ENCODE results near the gene AACS. TPM values are rescaled to one million over a fixed set of nuclear protein-coding genes. Genes with fewer than 3 reads are reported as not detected.
"Not testable (repeated sequence)": the region's sequence is repeated elsewhere in the genome, so short reads cannot be mapped to it uniquely, and the experiment has no call there.

AACS gene
- total RNA-seq, 1 donor from 2014 or later, result 34.6 TPM

- Mint-ChIP-seq H3K36me3 (peaks cover 27% of the 10 kb centered on the region), H3K4me3 (no peak overlapping the region), H3K27me3 (ENCODE audit: low read depth) (no peaks in the 10 kb centered on the region), H3K9me3 (no peaks in the 10 kb centered on the region), H3K27ac (no peak overlapping the region), H3K4me1 (no peaks in the 10 kb centered on the region)
- no peak for TF ChIP-seq CTCF (IDR thresholded peaks at IDR 0.05; ENCODE audit: unreplicated experiment)
- no peak for DNase-seq (ENCODE audit: low spot score in 2 of 2, unreplicated experiment in 2 of 2)
Observed at GRCh38 chr12:125100551-125101434, 35.6 kb downstream of the AACS start.

- no peaks in the 10 kb centered on the region for H3K4me1 Mint-ChIP-seq
- peaks cover 34% of the 10 kb centered on the region for H3K36me3 Mint-ChIP-seq
- H3K27ac Mint-ChIP-seq, result no peak overlapping the region
- H3K9me3 Mint-ChIP-seq, result no peaks in the 10 kb centered on the region
- no peaks in the 10 kb centered on the region for H3K27me3 Mint-ChIP-seq (ENCODE audit: low read depth)
- no peak for DNase-seq (ENCODE audit: low spot score in 2 of 2, unreplicated experiment in 2 of 2)
- no peak overlapping the region for H3K4me3 Mint-ChIP-seq
- no peak for TF ChIP-seq CTCF (IDR thresholded peaks at IDR 0.05; ENCODE audit: unreplicated experiment)
Observed at GRCh38 chr12:125104982-125105381, 39.7 kb downstream of the AACS start.

GRCh38 chr12:125105600-125105999 lies 40.4 kb downstream of the AACS start:
- Mint-ChIP-seq H3K9me3 (no peaks in the 10 kb centered on the region), H3K4me3 (no peak overlapping the region), H3K36me3 (peaks cover 35% of the 10 kb centered on the region), H3K27ac (no peak overlapping the region), H3K4me1 (peaks cover 4% of the 10 kb centered on the region), H3K27me3 (ENCODE audit: low read depth) (no peaks in the 10 kb centered on the region)
- no peak for DNase-seq (ENCODE audit: low spot score in 2 of 2, unreplicated experiment in 2 of 2)
- no peak for TF ChIP-seq CTCF (IDR thresholded peaks at IDR 0.05; ENCODE audit: unreplicated experiment)

GRCh38 chr12:125110641-125111360 lies 45.6 kb downstream of the AACS start:
- Mint-ChIP-seq H3K27me3 (ENCODE audit: low read depth) (no peaks in the 10 kb centered on the region), H3K4me1 (peaks cover 7% of the 10 kb centered on the region), H3K27ac (no peak overlapping the region), H3K36me3 (peaks cover 37% of the 10 kb centered on the region), H3K9me3 (no peaks in the 10 kb centered on the region), H3K4me3 (no peak overlapping the region)
- DNase-seq (ENCODE audit: low spot score in 2 of 2, unreplicated experiment in 2 of 2), result no peak
- no peak for TF ChIP-seq CTCF (IDR thresholded peaks at IDR 0.05; ENCODE audit: unreplicated experiment)

- DNase-seq (ENCODE audit: low spot score in 2 of 2, unreplicated experiment in 2 of 2), result no peak
- peaks cover 7% of the 10 kb centered on the region for H3K4me1 Mint-ChIP-seq
- H3K27me3 Mint-ChIP-seq (ENCODE audit: low read depth), result no peaks in the 10 kb centered on the region
- no peak for TF ChIP-seq CTCF (IDR thresholded peaks at IDR 0.05; ENCODE audit: unreplicated experiment)
- H3K27ac Mint-ChIP-seq, result no peak overlapping the region
- peaks cover 40% of the 10 kb centered on the region for H3K36me3 Mint-ChIP-seq
- no peaks in the 10 kb centered on the region for H3K9me3 Mint-ChIP-seq
- no peak overlapping the region for H3K4me3 Mint-ChIP-seq
Observed at GRCh38 chr12:125111403-125111802, 46.2 kb downstream of the AACS start.

- not testable (repeated sequence) for H3K4me3 Mint-ChIP-seq; H3K4me1 Mint-ChIP-seq; H3K9me3 Mint-ChIP-seq; H3K27ac Mint-ChIP-seq; DNase-seq (ENCODE audit: low spot score in 2 of 2, unreplicated experiment in 2 of 2); H3K27me3 Mint-ChIP-seq (ENCODE audit: low read depth)
- peaks cover 37% of the 10 kb centered on the region for H3K36me3 Mint-ChIP-seq
Observed at GRCh38 chr12:125112614-125113013, 47.4 kb downstream of the AACS start.

All from mesothelial cell of epicardium (in vitro differentiated cells).